HepG2 (cell line): Measurements from ENCODE around the gene PON1.

Source experiments
- MEIS2 ChIP-seq: sonication (generic); formaldehyde crosslinking; IDR thresholded peaks from 2 replicates; pipeline ENCODE4 v1.9.0; 2021; ENCODE audit warnings: mild to moderate bottlenecking, missing genetic modification reagents
- MIER2 ChIP-seq: IDR thresholded peaks from 2 replicates; pipeline ENCODE4 v1.6.1; 2016; ENCODE audit warnings: missing biosample characterization, missing genetic modification reagents
- RARG ChIP-seq: sonication (generic); formaldehyde crosslinking; IDR thresholded peaks from 2 replicates; pipeline ENCODE4 v1.4.0; 2020; ENCODE audit warnings: low read depth, mild to moderate bottlenecking, missing genetic modification reagents
- ZNF768 ChIP-seq: sonication (generic); formaldehyde crosslinking; IDR thresholded peaks from 2 replicates; pipeline ENCODE4 v1.4.0; 2020; ENCODE audit warnings: missing genetic modification reagents
- TF ChIP-seq, protein P1 (sequence below): sonication (generic); formaldehyde crosslinking; IDR thresholded peaks from 2 replicates; pipeline ENCODE4 v1.4.0; 2020; ENCODE audit warnings: missing genetic modification reagents
- TF ChIP-seq, protein P2 (sequence below): sonication (generic); formaldehyde crosslinking; IDR thresholded peaks from 2 replicates; pipeline ENCODE4 v1.8.0; 2022; ENCODE audit warnings: missing genetic modification reagents, low read depth, mild to moderate bottlenecking, borderline replicate concordance

- TF ChIP-seq MEIS2 (no peak), MIER2 (CRISPR knock-in tag) (no peak), ZNF768 (CRISPR knock-in tag) (no peak), RARG (CRISPR knock-in tag) (no peak)
- TF ChIP-seq, protein P1, sequence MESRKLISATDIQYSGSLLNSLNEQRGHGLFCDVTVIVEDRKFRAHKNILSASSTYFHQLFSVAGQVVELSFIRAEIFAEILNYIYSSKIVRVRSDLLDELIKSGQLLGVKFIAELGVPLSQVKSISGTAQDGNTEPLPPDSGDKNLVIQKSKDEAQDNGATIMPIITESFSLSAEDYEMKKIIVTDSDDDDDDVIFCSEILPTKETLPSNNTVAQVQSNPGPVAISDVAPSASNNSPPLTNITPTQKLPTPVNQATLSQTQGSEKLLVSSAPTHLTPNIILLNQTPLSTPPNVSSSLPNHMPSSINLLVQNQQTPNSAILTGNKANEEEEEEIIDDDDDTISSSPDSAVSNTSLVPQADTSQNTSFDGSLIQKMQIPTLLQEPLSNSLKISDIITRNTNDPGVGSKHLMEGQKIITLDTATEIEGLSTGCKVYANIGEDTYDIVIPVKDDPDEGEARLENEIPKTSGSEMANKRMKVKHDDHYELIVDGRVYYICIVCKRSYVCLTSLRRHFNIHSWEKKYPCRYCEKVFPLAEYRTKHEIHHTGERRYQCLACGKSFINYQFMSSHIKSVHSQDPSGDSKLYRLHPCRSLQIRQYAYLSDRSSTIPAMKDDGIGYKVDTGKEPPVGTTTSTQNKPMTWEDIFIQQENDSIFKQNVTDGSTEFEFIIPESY (CRISPR knock-in tag), result no peak
- TF ChIP-seq, protein P2, sequence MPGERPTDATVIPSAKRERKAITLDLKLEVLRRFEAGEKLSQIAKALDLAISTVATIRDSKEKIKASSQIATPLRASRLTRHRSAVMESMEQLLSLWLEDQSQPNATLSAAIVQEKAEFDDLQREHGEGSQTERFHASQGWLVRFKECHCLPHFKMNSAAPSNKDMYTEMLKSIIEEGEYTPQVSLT (CRISPR knock-in tag), result no peak
These were observed 48.2 kb downstream of the PON1 start for GRCh38 chr7:95276114-95276513.
